ENCODE results near the gene GANC. TPM values are rescaled to one million over a fixed set of nuclear protein-coding genes. Genes with fewer than 3 reads are reported as not detected.

The GANC gene
- total RNA-seq, 4 donors from 2014 or later, result 13.6 to 53.0 (median 20.2) TPM

GRCh38 chr15:42402455-42403205 is 129.6 kb downstream of the GANC start:
- no peak for TF ChIP-seq CTCF (IDR thresholded peaks at IDR 0.05)
- DNase-seq (ENCODE audit: low spot score) (no peak), ATAC-seq (ENCODE audit: low FRiP score) (no peak)

- DNase-seq (ENCODE audit: low spot score) (no peak), ATAC-seq (ENCODE audit: low FRiP score) (no peak)
- no peak for TF ChIP-seq CTCF (IDR thresholded peaks at IDR 0.05)
Measured at GRCh38 chr15:42403389-42403788, 130.4 kb downstream of the GANC start.

- DNase-seq (ENCODE audit: low spot score) (no peak), ATAC-seq (ENCODE audit: low FRiP score) (no peak)
- no peak for TF ChIP-seq CTCF (IDR thresholded peaks at IDR 0.05)
Measured at GRCh38 chr15:42404461-42405235, 131.6 kb downstream of the GANC start.

GRCh38 chr15:42405863-42406482 is 133.0 kb downstream of the GANC start:
- DNase-seq (ENCODE audit: low spot score) (no peak), ATAC-seq (ENCODE audit: low FRiP score) (no peak)
- TF ChIP-seq CTCF (IDR thresholded peaks at IDR 0.05), result no peak

Other genes with a start within 250 kb of the GANC start
- gene PLA2G4D, start 178.6 kb upstream of the GANC start, total RNA-seq, result under 1 TPM in 1 of 4 donors, not detected in 3; 0.09 TPM
- not detected for gene PLA2G4F, start 116.6 kb upstream of the GANC start, total RNA-seq
- gene VPS39, start 64.9 kb upstream of the GANC start, total RNA-seq, result 100 to 1,000 TPM in 1 of 4 donors, 10 to 100 TPM in 3; 61.0 to 134 (median 73.8) TPM
- gene TMEM87A, start 232 bp downstream of the GANC start, total RNA-seq, result 10 to 100 TPM; 43.3 to 75.7 (median 46.9) TPM
- gene CAPN3, start 86.3 kb downstream of the GANC start, total RNA-seq, result 10 to 100 TPM in 2 of 4 donors, 1 to 10 TPM in 2; 7.5 to 25.4 (median 10.4) TPM
- 100 to 1,000 TPM in 1 of 4 donors, 10 to 100 TPM in 3; 85.6 to 105 (median 93.7) TPM for gene ZNF106, start 217.9 kb downstream of the GANC start, total RNA-seq
- gene SNAP23, start 222.4 kb downstream of the GANC start, total RNA-seq, result 10 to 100 TPM; 52.2 to 89.6 (median 81.7) TPM

All from omental fat pad (tissue), 4 donors.